Measurements from ENCODE around the gene ZNF487.
"Not testable (repeated sequence)": the region's sequence is repeated elsewhere in the genome, so short reads cannot be mapped to it uniquely, and the experiment has no call there.

Gene ZNF487

DNA sequence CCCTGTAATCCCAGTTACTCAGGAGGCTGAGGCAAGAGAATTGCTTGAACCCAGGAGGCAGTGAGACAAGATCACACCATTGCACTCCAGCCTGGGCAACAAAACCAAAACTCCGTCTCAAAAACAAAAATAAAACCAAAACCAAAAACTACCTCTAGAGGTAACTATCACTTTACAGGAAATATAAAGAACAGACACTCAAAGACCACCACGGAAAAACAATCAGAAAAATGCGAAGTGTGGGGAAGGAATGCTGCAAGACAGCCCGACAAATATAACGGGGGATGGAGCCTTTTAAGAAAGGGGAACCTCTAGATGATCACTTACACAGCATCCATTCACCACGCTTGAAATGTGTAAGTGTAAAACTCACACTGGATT lies 32.2 kb upstream of the ZNF487 start:
- DNase-seq (ENCODE audit: low read depth), result no peak

- DNase-seq (ENCODE audit: low read depth), result peak; percentile 57
These were observed 29.7 kb upstream of the ZNF487 start for GRCh38 chr10:43407148-43407575.

- peak; percentile 93 for DNase-seq (ENCODE audit: low read depth)
These were observed 29.2 kb upstream of the ZNF487 start for GRCh38 chr10:43407576-43408330.

GRCh38 chr10:43408331-43408709 lies 28.6 kb upstream of the ZNF487 start:
- DNase-seq (ENCODE audit: low read depth), result no peak

- peak; percentile 96 for DNase-seq (ENCODE audit: low read depth)
These were observed 28.1 kb upstream of the ZNF487 start, which contains the start of gene HNRNPF for GRCh38 chr10:43408710-43409384. TSS of gene HNRNPF (minus strand) at chr10:43409186. CDS start at chr10:43387884, 21,302 bp downstream.

GRCh38 chr10:43409385-43410109 lies 27.4 kb upstream of the ZNF487 start:
- no peak for DNase-seq (ENCODE audit: low read depth)

DNA sequence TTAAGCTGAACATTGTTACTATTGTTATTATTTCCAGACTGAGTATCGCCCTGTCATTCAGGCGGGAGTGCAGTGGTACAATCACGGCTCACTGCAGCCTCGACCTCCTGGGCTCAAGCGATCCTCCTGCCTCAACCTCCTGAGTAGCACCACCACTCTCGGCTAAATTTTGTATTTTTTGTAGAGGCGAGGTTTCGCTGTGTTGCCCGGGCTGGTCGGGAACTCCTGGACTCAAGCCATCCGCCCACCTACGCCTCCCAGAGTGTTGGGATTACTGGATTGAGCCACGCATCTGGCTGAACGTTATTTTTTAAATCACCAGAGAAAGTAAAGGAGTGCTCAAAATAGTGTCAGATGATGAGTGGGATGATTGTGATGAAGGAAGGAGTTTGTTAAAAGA lies 26.6 kb upstream of the ZNF487 start:
- DNase-seq (ENCODE audit: low read depth), result no peak

DNA sequence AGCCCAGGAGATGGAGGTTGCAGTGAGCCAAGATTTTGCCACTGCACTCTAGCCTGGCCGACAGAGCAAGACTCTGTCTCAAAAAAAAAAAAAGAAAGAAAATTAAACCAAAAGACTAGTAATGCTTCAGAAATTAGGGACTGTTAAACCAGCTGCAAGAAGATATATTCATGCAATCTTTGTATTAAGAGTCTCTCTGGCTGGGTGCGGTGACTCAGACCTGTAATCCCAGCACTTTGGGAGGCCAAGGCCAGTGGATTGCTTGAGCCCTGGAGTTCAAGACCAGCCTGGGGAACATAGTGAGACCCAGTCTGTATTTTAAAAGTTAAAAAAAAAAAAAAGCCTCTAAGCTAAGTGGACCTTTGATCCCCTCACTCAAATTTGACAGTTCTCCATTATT lies 25.4 kb upstream of the ZNF487 start:
- no peak for DNase-seq (ENCODE audit: low read depth)

- no peak for DNase-seq (ENCODE audit: low read depth)
These were observed 21.4 kb upstream of the ZNF487 start for GRCh38 chr10:43415544-43415943.

DNA sequence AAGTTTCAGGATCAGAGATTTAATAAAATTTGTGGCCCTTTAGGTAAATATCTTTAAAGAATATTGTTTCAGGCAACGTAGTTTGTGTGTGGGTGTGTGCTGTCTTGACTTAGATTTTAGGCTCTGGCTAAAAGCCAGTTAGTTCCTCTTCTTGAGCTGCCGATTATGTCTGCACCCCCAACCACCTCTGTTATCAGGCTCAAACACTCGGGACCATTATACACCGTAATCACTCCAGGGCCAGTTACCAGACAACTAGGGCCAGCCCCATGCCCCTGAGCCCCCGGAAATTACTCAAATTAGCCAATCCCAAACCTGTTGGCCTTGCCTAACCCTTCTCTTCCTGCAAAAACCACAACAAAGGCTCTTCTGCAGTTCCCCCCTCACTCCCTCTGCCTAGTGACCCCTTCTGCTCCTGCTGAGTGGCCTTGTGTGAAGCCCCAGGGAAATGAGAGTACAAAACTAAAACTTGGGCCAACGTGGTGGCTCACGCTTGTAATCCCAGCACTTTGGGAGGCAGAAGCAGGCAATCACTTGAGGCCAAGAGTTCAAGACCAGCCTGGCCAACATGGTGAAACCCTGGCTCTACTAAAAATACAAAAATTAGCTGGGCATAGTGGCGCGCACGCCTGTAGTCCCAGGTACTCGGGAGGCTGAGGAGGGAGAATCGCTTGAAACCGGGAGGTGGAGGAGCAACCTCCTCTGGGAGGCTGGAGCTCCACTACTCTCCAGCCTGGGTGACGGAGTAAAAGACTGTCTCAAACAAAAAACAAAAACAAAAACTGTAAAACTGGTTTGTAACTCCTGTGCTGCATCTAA lies 18.8 kb upstream of the ZNF487 start:
- DNase-seq (ENCODE audit: low read depth), result no peak

GRCh38 chr10:43419997-43420368 lies 16.9 kb upstream of the ZNF487 start:
- no peak for DNase-seq (ENCODE audit: low read depth)

DNA sequence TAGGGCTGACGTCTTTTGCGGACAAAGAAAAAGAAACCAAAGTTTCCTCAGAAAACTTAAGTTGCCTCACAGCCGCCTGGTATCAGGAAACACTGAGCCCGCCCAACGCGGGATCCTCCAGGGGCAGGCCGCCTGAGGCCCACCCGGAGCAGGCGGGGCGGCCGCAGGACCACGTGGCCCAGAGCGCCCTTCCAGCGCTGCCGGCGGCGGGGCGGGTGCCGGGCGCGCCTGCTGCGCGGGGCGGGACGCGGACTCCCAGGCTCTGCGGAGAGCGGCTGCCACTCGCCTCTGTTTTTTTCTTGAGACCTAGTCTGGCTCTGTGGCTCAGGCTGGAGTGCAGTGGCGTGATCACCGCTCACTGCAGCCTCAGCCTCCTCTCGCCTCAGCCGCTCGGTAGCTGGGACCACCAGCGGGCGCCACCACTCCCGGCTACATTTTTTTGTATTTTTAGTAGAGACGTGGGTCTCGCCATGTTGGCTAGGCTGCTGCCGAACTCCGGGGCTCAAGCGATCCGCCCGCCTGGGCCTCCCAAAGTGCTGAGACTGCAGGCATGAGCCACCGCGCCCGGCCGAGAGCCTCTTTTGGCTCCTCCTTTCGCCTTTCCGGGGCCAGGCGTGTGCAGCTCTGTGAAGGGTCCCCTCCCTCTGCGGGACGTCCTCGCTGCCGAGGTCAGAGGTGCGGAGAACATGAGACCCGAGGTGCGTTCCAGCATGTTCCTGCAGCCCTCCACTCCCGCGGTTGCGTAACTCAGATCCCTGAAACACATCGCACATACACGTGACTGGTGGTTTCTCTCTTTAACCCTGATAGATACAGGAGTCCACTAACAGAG lies 16.3 kb upstream of the ZNF487 start:
- DNase-seq (ENCODE audit: low read depth), result peak; percentile 91

DNA sequence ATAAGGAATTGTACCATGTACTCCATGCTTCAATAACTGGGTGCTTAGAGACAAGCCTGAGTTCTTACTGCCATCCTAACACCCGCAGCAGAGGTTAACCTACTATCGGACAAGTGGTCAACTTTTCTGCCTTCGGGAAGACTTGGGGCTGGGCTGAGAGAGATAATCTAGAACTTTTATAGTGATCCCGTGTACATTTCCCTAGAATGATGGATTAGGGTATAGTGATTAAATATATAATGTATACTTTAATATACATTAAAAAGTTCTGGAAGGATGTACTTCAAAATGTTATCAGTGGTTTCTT lies 15.8 kb upstream of the ZNF487 start:
- no peak for DNase-seq (ENCODE audit: low read depth)

- no peak for DNase-seq (ENCODE audit: low read depth)
These were observed 15.4 kb upstream of the ZNF487 start for GRCh38 chr10:43421519-43421918.

DNA sequence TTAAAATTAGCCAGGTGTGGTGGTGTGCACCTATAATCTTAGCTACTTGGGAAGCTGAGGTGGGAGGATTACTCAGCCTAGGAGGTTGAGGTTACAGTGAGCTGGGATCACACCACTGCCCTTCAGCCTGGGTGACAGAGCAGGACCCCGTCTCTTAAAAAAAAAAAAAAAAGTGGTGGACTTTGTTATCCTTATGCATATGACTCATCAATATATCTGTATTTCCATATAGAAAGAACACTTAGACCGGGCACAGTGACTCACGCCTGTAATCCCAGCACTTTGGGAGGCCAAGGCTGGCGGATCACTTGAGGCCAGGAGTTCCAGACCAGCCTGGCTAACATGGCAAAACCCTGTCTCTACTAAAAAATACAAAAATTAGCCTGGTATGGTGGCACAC lies 15.0 kb upstream of the ZNF487 start:
- DNase-seq (ENCODE audit: low read depth), result not testable (repeated sequence)

DNA sequence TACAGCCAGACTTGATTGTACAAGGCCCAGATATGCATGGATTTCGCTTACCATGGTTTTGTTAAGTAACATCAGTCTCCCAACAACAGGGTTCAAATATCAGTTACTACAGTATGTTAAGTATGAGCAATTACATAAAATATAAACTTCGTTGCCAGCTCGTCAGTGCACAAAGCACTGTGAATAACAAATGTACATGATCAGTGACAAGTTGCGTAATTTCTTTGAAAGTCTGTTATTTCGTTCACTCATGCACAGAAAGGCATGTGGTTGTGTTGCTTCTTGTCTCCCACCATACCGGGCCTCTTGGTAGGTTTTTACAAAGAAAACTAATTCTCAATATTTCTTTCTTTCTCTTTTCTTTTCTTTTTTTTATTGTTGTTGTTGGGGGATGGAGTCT lies 12.5 kb upstream of the ZNF487 start:
- DNase-seq (ENCODE audit: low read depth), result no peak

- DNase-seq (ENCODE audit: low read depth), result not testable (repeated sequence)
These were observed 10.4 kb upstream of the ZNF487 start for GRCh38 chr10:43426476-43426875.

DNA sequence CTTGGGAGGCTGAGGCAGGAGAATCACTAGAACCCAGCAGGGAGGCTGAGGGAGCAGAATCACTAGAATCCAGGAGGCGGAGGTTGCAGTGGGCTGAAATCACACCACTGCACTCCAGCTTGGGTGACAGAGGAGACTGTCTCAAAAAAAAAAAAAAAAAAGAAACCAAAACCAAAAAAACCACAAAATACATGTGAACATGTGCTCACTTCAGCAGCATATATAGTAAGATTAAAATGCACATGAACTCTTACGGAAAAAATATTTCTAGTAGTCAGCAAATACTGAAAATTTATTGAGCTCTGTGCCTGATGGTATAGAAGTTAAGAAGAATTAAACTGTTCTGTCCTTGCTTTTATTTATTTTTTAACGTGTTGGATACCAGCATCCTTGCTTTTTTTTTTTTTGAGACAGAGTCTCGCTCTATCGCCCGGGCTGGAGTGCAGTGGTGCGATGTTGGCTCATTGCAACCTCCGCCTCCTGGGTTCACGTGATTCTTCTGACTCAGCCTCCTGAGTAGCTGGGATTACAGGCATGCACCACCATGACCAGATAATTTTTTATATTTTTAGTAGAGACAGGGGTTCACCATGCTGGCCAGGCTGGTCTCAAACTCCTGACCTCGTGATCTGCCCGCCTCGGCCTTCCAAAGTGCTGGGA lies 9.6 kb upstream of the ZNF487 start:
- no peak for DNase-seq (ENCODE audit: low read depth)

GRCh38 chr10:43430926-43431663 lies 5.8 kb upstream of the ZNF487 start:
- no peak for DNase-seq (ENCODE audit: low read depth)
